AG08396 (cell line): ENCODE data around the gene C3orf22.

Source experiments
- DNase-seq: peaks from one replicate; pipeline ENCODE4 v3.0.0; 2012; ENCODE audit warnings: low spot score, mixed read lengths

Gene C3orf22

DNA sequence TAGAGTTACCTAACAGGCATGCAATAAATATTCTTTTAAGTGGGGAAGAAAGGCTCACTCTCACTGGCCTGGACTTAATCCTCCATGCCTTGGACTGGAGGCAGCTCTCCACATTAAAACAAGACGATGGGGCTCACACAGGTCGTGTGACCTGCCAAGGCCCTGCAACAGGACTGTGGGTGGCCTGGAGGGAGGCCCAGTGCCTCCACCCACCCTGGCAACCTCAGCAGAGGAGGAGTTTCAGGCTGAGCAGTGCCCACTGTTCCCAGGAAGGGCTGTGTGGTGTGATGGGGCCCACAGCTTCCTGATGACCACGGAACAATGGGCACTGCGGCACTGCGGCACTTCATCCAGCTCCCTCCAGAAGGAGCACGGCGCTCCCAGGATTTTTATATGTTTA is 46.7 kb downstream of the C3orf22 start:
- DNase-seq, result no peak

DNA sequence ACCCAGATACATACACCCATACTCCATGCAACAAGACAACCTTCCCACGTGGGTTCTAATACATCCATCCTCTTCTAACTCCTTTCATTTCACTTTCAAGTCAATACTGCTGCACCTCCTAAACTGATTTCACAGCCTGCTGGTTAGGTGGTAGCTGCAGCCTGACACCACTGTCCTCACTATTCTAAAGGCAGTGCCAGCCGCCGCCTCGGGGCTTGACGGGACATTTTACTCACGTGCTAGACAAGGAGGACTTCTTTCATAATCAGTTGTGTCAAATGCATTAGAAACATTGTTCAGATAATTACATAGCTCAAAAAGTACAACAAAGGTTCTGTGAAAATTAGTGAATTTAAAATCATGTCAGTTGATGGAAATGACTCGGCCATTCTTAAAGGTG is 47.4 kb downstream of the C3orf22 start:
- no peak for DNase-seq

DNA sequence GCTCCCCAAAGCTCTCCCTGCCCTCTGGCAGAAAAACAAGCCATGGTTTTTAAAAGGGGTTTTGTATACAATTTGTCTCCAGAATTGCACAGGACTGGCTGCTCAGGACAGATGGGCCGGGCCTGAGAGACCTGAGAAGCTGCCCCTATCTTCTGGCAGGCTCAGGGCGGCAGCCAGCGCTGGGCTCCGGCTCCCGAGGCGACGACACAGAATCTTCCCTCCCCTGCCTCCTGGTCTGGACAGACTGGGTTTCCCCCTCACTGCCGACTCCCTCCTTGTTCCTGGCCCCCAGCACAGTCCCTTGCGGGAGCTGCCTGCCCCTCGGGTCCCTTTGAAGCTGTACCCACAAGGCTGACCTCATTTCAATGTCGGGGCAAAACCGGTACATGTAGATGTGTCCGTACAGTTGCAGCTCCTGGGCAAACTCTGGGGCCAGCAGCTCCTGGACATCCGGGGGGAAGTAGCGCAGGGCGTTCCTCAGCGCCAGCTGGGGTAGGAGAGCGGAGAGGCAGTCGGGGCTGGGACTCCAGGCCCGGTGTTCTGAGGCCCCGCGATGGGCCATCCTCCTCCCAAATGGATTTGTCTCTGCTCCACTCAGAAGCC is 48.3 kb downstream of the C3orf22 start:
- DNase-seq, result no peak

DNA sequence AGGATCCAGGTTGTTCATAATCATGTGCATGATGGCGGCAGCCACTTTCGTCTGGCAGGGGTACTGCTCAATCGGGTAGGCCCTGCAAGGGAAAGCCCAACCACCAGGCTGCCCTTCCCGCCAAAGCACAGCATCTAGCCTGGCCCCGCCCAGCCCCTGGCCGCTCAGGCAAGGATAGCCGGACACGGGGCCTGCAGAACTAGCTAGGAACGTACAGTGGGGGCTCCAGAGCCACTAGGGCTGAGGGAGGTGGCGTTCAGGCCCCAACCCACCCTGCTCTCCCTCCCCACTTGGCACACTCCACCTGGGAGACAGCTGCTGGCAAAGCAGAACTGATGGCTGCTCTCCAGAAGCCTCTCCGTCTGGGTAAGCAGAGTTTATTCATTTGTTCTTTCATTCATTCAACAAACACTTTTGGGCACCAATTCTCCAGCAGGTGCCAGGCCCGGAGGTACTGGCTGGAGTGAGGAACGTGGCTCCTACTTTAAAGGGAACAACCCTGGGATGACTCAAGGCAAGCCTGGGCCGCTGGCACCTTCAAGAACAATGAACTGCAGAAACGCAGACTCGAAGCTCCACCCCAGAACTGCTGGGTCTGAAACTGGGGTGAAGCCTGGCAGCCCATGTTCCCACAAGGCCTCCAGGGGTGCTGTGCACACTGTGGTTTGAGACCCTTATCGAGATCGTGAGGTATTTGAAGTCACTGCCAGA is 49.0 kb downstream of the C3orf22 start:
- no peak for DNase-seq

DNA sequence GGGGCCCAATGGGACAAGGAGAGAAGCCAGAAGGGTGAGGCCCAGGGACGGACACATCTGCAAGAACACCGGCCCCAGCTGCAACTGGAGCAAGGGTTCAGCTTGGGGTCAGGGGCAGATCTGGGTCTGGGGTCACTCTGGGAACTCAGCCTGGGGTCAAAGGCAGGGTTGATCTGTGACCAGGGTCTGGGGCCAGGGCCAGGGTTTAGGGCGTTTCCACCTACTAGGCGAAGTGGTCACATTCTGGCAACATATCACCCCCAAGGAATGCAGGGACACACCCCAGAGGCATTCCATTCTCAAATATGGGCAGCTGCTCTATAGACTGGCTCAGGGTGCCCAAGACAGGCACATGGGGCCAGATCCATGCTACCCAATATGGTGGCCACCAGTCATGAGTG is 50.2 kb downstream of the C3orf22 start:
- no peak for DNase-seq

DNA sequence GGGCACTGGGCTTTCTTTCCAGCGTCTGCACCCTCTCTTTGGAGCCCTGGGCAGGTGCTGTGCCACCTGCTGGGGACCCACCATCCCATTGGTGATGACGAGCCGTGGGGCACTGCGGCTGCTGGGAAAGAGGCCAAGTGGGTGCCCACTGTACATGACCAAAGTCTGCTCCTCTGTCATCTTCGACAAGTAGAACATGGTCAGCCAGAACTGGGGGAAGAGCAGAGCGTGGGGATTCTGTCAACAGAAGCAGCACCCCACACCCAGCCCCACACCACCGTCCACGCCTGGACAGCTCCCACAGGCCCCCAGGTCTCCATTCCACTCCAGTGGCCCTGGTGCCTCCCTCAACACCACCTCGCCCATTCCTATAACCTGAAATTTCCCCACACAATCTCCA is 50.8 kb downstream of the C3orf22 start:
- DNase-seq, result no peak

DNA sequence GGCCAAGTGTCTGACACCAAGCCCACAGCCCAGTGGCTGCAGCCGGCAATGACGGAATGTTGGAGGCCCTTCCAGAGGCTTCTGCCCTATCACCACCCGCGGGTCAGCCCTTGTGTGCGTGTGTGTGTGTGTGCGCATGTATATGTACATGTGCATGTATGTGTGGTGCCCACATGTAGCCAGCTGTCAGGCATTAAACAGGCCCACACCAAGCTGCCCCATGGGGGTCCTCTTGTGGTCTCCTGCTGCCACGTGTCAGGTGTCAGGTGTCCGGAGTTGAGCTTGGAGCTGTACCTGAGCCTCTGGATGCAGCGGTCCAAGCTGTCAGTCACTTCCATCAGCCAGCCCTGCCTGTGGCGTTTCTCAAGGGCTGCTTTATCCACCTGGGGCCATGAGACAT is 55.0 kb downstream of the C3orf22 start:
- no peak for DNase-seq

DNA sequence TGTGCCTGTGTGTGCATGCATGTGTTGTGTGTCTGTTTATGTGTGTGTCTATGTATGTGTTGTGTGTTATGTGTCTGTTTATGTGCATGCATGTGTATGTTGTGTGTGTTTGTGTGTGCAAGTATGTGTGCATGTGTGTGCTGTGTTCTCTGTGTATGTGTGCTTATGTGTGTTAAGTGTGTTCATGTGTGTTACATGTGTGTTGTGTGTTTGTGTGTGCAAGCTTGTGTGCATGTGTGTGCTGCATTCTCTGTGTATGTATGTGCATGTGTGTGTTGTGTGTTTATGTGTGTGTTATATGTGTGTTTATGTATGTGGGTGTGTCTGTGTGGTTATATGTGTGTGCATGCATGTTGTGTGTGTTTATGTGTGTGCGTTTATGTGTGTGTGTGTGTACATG is 56.1 kb downstream of the C3orf22 start:
- DNase-seq, result no peak

DNA sequence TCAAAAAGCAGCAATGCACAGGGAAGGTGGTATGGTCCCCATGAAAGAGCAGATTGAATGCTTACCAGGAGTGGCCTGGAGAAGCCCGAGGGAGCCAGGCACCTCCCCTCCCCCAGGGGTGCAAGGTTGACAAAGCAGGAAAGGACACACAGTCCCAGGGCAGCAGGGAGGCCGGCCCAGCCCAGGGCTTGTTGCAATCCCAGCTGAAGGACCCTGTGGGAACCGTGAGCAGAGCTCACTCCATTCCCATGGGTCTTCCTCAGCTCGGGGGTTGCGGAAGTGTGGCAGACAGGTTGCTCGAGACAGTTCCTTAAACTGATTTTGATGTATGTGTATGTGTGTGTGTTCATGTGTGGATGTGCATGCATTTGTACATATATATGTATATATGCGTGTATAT is 57.0 kb downstream of the C3orf22 start:
- no peak for DNase-seq

DNA sequence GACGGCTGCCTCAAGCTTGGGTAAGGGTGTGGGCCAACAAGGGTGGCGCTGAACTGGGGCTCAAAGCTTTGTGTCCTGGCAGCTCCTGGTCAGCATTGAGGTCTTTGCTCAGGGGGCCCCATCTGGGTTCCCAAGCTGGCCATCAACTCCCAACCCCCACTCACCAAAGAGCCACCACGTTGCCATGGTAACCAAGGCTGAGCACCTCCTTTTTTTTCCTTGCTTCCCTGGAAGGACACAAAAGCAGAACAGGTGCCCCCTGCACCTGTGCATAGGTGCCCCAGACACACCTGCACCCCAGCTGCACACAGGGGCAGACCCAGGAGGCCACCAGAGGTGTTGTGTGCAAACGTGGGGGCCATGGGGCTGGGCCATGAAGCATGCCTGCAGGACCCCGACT is 57.7 kb downstream of the C3orf22 start:
- no peak for DNase-seq

DNA sequence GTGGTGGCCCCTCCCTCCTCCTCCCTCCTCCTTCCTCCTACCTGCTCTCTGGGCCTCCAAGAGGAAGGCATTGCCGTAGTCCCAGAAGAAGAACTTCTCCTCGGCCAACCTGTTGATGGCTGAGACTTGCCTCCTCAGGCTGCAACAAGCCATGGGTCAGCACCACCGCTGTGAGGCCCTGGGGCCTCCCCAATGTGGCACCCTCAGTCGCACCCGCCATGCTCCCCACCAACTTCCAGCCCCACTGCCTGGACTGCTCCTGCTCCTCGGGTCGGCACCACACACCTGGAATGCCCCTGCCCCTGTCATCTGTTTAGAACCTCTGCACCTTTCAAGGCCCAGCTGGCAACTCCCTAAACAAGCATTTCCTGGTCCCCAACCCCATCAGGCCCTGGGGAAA is 58.7 kb downstream of the C3orf22 start:
- DNase-seq, result no peak
